BE2C (cell line): ENCODE results near the gene DOCK2.

Source experiments
- DNase-seq: peaks from one replicate; pipeline ENCODE4 v3.0.0-alpha.2; 2020
- H3K27me3 ChIP-seq: fragments of 250-450 bp; sonication (Bioruptor Pico); 2 replicates; pipeline ENCODE4 v1.5.1; 2020; ENCODE audit warnings: mild to moderate bottlenecking
- H3K36me3 ChIP-seq: fragments of 250-450 bp; sonication (Bioruptor Pico); 2 replicates; pipeline ENCODE4 v1.5.1; 2020; ENCODE audit warnings: mild to moderate bottlenecking
- H3K4me1 ChIP-seq: fragments of 250-450 bp; sonication (Bioruptor Pico); 2 replicates; pipeline ENCODE4 v1.5.1; 2020
- H3K4me3 ChIP-seq: 2 replicates; pipeline ENCODE4 v1.5.1; 2011; ENCODE audit warnings: low read depth, low read length
- H3K9me3 ChIP-seq: fragments of 250-450 bp; sonication (Bioruptor Pico); 2 replicates; pipeline ENCODE4 v1.5.1; 2020
- CTCF ChIP-seq: IDR thresholded peaks from 2 replicates; pipeline ENCODE4 v1.5.1; 2012; ENCODE audit warnings: mild to moderate bottlenecking, low read depth, low read length

The DOCK2 gene

GRCh38 chr5:169905017-169905416 lies 267.9 kb downstream of the DOCK2 start:
- Histone ChIP-seq H3K4me3 (no peak overlapping the region), H3K4me1 (no peaks in the 10 kb centered on the region), H3K9me3 (no peaks in the 10 kb centered on the region), H3K27me3 (no peaks in the 10 kb centered on the region), H3K36me3 (no peaks in the 10 kb centered on the region)
- no peak for DNase-seq
- no peak for TF ChIP-seq CTCF

DNA sequence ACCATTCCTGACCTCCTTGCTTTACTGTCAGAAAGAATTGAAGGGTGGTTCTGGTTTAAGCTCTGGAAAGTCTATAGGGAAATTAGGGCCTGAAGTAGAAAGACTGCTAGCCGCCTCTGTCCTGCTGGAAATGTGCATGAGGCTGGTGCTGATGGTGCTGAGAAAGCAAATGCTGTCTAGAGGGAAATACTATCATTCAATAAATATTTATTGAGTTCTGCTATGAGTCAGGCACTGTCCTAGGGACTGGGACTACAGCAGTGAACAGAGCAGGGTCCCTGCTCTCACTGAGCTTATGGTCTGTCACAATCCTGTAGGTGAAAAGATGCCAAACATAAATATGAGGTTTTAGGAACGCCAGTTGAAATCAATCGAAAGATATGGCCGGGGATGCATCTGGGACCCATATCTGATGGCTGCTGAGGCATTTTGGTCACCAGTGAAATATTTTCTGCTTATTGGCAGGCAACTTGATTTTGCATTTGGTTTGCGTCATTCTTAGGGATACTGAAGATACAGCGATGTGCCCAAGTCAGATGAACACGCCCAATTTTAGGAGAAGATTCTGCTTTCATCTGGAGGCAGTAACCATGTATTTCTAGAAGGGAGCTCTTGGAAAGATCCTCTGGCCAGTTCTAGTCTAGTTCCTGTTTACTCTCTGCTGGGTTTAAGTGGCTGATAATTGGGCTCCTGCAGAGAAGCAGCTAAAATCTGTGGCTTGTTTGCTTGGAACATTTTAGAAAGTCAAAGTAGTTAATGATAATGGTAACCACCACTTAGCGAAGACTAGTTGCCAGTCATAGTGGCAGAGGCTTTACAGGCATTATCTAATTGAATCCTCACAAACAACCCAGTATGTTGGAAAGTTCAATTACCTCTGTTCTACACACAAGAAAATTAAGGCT lies 269.9 kb downstream of the DOCK2 start:
- no peaks in the 10 kb centered on the region for H3K36me3 ChIP-seq
- DNase-seq = no peak
- no peak overlapping the region for H3K4me3 ChIP-seq
- TF ChIP-seq CTCF = no peak
- H3K9me3 ChIP-seq = no peaks in the 10 kb centered on the region
- no peaks in the 10 kb centered on the region for H3K27me3 ChIP-seq
- no peaks in the 10 kb centered on the region for H3K4me1 ChIP-seq

DNA sequence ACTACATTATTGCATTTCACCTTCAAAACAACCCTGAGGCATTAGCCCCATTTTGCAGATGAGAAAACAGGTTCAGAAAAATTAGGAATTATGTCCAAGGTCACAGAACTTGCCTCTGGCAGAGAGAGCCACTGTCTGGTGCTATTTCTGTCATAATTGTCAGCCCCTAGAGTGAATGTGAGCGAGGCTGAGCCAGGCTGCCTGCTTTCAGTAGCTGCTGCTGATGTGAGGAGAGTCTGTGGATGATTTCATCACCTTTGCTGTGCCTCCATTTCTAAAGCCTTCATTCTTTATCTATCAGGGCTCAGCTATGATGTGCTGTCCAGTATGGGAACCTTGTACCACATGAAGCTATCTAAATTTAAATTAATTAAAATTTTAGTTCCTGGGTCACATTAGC lies 271.8 kb downstream of the DOCK2 start:
- Histone ChIP-seq H3K36me3 (no peaks in the 10 kb centered on the region), H3K4me3 (no peak overlapping the region), H3K4me1 (no peaks in the 10 kb centered on the region), H3K27me3 (no peaks in the 10 kb centered on the region), H3K9me3 (no peaks in the 10 kb centered on the region)
- no peak for TF ChIP-seq CTCF
- DNase-seq = no peak

- Histone ChIP-seq H3K4me3 (no peak overlapping the region), H3K9me3 (no peaks in the 10 kb centered on the region), H3K27me3 (no peaks in the 10 kb centered on the region), H3K4me1 (no peaks in the 10 kb centered on the region), H3K36me3 (no peaks in the 10 kb centered on the region)
- TF ChIP-seq CTCF = no peak
- no peak for DNase-seq
Measured at GRCh38 chr5:169909945-169910344, 272.9 kb downstream of the DOCK2 start.

DNA sequence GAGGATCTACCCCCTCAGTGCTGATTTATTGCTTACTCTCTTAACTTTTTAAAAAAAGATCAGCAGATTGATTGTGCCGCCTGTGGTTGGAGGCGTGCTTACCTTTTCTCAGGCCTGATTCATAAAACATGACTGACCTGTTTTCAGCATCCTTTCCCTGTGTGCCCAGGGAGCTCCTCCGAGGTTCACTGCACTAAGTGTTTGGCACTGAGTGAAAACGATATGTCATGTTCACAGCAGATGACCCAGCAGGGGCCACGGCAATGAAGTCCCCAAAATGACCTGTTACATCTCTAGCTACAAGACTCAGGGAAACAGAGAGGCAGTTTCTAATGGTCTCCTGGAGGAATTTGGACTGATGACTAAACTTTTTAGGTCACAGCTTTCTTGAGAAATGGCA lies 273.3 kb downstream of the DOCK2 start:
- TF ChIP-seq CTCF = no peak
- H3K4me1 ChIP-seq = no peaks in the 10 kb centered on the region
- DNase-seq = no peak
- no peaks in the 10 kb centered on the region for H3K9me3 ChIP-seq
- no peak overlapping the region for H3K4me3 ChIP-seq
- H3K27me3 ChIP-seq = no peaks in the 10 kb centered on the region
- no peaks in the 10 kb centered on the region for H3K36me3 ChIP-seq

DNA sequence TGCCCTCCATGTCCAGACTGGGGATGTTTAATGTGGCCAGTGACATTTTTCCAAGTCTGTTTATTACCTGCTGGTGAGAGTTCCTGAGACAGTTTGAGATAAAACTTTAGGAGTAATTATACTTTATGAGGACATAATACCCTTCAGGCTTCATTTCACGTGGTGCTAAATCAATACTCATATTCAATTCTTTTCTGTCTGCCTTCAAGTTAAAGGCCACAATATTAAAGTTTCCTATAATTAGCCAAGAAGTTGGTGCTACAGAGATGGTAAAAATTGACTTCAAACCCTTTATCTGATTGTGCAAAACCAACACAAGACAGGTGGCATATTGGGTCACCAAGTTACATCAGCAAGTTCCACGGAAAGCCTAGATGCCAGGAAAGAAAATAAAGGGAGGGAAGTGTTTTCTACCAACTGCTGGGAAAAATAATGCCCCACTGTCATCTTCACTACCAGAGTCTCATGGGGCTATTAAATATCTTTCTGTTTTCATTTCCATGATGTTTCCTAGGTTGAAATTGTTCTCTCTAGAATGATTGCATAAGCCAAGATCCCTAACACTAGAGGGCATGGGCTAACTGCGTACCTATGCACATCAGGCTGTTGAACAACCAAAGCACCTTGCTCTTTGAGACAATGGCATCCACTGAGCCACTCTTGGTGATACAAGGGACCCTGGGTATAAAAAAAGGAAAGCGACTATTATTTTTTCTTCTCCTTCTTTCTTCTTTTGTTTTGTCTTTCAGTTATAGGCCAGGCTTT lies 274.6 kb downstream of the DOCK2 start:
- H3K36me3 ChIP-seq = no peaks in the 10 kb centered on the region
- H3K9me3 ChIP-seq = no peaks in the 10 kb centered on the region

More for the DNA sequence above, 274.6 kb downstream of the DOCK2 start:
- H3K4me3 ChIP-seq = no peak overlapping the region
- peak; percentile 26 for TF ChIP-seq CTCF
- DNase-seq = no peak
- H3K27me3 ChIP-seq = no peaks in the 10 kb centered on the region
- no peaks in the 10 kb centered on the region for H3K4me1 ChIP-seq
